Measurements from ENCODE around the gene KCNB1.

The KCNB1 gene

DNA sequence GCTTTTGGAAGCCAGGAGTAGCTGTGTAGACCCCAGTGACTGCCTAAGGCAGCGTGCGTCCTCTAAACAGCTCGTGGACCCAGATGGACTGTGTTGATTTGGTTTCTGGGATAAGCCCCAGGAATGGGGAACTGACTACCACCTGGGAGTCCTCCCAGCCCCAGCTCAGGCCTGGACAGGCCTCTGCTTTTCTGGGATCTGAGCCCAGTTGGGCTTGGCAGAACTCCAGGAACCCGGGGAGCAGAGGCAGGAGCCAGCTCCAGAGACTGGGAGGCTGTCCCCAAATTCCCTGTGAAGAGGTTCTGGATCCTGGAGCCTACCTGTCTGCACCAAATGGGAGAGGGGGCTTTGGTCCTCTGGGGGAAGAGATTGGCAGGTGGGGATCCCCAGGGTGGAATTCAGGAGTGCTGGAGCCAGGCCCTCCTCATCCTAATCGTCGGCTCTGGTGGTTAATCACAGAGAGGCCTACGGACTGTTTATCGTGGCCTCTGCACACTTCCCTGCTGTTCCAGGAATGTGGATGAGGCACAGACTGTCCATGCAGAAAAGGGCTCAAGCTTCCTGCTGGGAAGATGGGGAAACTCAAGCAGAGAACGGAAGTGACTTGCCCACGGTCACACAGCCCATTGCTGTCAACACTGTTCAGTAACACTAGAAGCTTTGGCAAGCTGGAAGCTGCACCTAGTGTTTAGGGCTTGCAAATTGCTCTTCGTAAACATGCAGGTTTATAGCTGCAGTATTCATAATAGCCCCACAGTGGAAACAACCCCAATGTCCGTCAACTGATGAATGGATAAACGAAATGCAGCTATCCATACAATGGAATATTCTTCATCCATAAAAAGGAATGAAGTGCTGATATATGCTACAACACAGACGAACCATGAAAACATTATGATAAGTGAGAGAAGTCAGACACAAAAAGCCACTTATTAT is 100.6 kb downstream of the KCNB1 start:
- intact Hi-C loops (cut with DNase I; ENCODE audit: low total_unique reads): loop anchor here (5.0 kb wide), 1 partner anchor 100 kb away; the partner anchor contains the start of gene KCNB1
- peak; percentile 84 to 94 for DNase-seq
- peak overlapping the region; percentile 51 to 52 for H3K27ac ChIP-seq
- no peaks in the 10 kb centered on the region for H3K27me3 ChIP-seq
- no peak for TF ChIP-seq CTCF (IDR thresholded peaks at IDR 0.05)
- H3K36me3 ChIP-seq: no peaks in the 10 kb centered on the region
- H3K4me3 ChIP-seq: no peak overlapping the region
- H3K9me3 ChIP-seq: no peaks in the 10 kb centered on the region
- peaks cover 0 to 33% (median 19%) of the 10 kb centered on the region in 4 donors for H3K4me1 ChIP-seq

- H3K4me1 ChIP-seq: peaks cover 0 to 29% (median 19%) of the 10 kb centered on the region in 4 donors
- DNase-seq: no peak
- no peaks in the 10 kb centered on the region for H3K36me3 ChIP-seq
- TF ChIP-seq CTCF (IDR thresholded peaks at IDR 0.05): no peak
- intact Hi-C loops (cut with DNase I; ENCODE audit: low total_unique reads): loop anchor here (5.0 kb wide), 1 partner anchor 102 kb away; the partner anchor contains the start of gene KCNB1
- no peak overlapping the region for H3K4me3 ChIP-seq
- no peaks in the 10 kb centered on the region for H3K27me3 ChIP-seq
- H3K27ac ChIP-seq: no peak overlapping the region
- no peaks in the 10 kb centered on the region for H3K9me3 ChIP-seq
Observed at GRCh38 chr20:49380337-49380780, 102.1 kb downstream of the KCNB1 start.

DNA sequence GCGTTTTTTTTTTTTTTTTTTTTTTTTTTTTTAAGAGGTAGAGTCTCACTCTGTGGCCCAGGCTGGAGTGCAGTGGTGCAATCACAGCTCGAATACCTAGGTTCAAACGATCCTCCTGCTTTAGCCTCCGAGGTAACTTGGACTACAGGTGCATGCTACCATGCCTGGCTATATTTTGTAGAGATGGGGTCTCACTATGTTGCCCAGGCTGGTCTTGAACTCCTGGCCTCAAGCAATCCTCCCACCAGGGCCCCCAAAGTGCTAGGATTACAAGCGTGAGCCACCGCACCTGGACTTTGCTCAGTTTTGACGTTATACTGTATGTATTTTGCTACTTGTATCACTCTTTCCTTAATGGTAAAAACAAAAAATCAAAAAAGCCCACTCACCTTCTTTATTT is 103.1 kb downstream of the KCNB1 start:
- intact Hi-C loops (cut with DNase I; ENCODE audit: low total_unique reads): no loop called here
- Histone ChIP-seq H3K27ac (no peak overlapping the region), H3K4me3 (no peak overlapping the region)

DNA sequence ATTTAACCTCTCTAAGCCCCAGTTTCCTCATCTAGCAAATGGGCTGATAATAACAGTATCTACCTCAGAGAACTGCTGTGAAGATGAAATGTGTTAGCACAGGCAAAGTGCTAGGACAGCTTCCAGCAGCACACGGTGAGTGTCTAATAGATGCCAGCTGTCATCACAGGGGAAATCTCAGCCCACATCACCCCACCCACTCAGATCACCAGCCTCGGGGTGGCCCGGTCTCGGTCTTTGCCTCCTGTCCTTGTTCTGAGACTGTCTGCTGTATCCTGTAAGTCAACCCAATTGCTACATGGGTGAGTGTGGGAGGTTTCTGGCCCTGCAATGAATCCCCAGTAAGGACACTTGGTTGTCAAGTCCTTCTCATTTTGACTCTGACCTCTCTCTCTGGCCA is 105.1 kb downstream of the KCNB1 start:
- TF ChIP-seq CTCF (IDR thresholded peaks at IDR 0.05): no peak
- Histone ChIP-seq H3K4me1 (peaks cover 0 to 21% (median 14%) of the 10 kb centered on the region in 4 donors), H3K27me3 (no peaks in the 10 kb centered on the region), H3K36me3 (no peaks in the 10 kb centered on the region), H3K9me3 (no peaks in the 10 kb centered on the region), H3K27ac (no peak overlapping the region), H3K4me3 (no peak overlapping the region)
- intact Hi-C loops (cut with DNase I; ENCODE audit: low total_unique reads): no loop called here
- no peak for DNase-seq

More for the DNA sequence above, 103.1 kb downstream of the KCNB1 start:
- peaks cover 0 to 21% (median 15%) of the 10 kb centered on the region in 4 donors for H3K4me1 ChIP-seq
- no peak for TF ChIP-seq CTCF (IDR thresholded peaks at IDR 0.05)
- no peaks in the 10 kb centered on the region for H3K27me3 ChIP-seq
- no peaks in the 10 kb centered on the region for H3K9me3 ChIP-seq
- DNase-seq: no peak
- no peaks in the 10 kb centered on the region for H3K36me3 ChIP-seq

GRCh38 chr20:49375170-49375569 is 107.3 kb downstream of the KCNB1 start:
- H3K27me3 ChIP-seq: no peaks in the 10 kb centered on the region
- no peak overlapping the region for H3K27ac ChIP-seq
- no peak overlapping the region for H3K4me3 ChIP-seq
- no peak for DNase-seq
- H3K36me3 ChIP-seq: no peaks in the 10 kb centered on the region
- no peak for TF ChIP-seq CTCF (IDR thresholded peaks at IDR 0.05)
- no peaks in the 10 kb centered on the region for H3K9me3 ChIP-seq
- H3K4me1 ChIP-seq: peaks cover 0 to under 1% (median 0%) of the 10 kb centered on the region in 4 donors
- intact Hi-C loops (cut with DNase I; ENCODE audit: low total_unique reads): no loop called here

All from tibial artery (tissue), 4 donors.